CD4-positive, alpha-beta T cell treated with Interleukin-15 for 4 hours (primary cell): ENCODE measurements around the gene TCERG1L.

Experiments
- DNase-seq: peaks from one replicate; pipeline ENCODE4 v3.0.0-alpha.2; 2020; ENCODE audit warnings: low spot score

The TCERG1L gene

GRCh38 chr10:131315344-131315743 is 3.8 kb upstream of the TCERG1L start:
- no peak for DNase-seq

GRCh38 chr10:131314799-131315198 is 3.3 kb upstream of the TCERG1L start:
- DNase-seq, result no peak

DNA sequence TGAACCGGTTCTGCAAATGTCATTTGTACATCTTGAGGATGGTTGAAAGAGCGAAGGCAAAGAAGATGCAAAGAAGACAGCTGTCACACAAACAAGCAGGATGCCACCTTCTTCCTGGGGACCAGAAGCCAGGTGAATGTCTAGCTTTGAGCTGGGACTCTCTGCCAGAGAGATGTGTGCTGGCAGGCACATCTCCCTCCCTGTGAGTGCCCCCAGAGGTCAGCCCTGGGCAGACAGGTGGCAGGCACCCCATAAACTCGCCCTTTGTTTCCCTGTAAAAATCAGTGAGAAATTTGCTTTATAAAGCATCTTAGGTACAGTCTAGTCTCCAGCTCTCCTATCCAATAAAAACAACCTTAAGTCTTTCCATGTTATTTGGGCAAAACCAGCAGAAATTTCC is 2.6 kb upstream of the TCERG1L start:
- DNase-seq, result no peak

DNA sequence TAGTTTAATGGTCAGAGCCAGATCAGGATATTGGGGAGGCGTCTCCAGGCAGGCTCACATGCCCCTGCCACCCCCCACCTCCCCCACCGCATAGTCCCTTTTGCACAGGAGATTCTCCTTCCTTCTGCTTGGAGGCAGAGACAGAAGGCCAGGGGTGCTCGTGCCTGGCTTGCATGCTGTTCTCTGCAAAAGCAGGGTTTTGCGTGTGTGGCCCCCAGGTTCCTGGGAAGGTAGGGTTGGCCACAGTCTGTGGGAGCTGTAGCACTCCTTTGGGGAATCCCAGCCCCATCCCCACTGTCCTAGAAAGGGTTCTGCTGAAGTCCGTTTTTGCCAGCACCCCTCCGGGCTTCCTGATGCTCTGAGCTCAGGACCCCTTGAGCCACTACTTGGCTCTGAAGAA is 1.9 kb upstream of the TCERG1L start:
- no peak for DNase-seq

- DNase-seq, result no peak
Observed at GRCh38 chr10:131312478-131312836, 936 bp upstream of the TCERG1L start.

- no peak for DNase-seq
Observed at GRCh38 chr10:131311402-131311660, 190 bp downstream of the TCERG1L start.

DNA sequence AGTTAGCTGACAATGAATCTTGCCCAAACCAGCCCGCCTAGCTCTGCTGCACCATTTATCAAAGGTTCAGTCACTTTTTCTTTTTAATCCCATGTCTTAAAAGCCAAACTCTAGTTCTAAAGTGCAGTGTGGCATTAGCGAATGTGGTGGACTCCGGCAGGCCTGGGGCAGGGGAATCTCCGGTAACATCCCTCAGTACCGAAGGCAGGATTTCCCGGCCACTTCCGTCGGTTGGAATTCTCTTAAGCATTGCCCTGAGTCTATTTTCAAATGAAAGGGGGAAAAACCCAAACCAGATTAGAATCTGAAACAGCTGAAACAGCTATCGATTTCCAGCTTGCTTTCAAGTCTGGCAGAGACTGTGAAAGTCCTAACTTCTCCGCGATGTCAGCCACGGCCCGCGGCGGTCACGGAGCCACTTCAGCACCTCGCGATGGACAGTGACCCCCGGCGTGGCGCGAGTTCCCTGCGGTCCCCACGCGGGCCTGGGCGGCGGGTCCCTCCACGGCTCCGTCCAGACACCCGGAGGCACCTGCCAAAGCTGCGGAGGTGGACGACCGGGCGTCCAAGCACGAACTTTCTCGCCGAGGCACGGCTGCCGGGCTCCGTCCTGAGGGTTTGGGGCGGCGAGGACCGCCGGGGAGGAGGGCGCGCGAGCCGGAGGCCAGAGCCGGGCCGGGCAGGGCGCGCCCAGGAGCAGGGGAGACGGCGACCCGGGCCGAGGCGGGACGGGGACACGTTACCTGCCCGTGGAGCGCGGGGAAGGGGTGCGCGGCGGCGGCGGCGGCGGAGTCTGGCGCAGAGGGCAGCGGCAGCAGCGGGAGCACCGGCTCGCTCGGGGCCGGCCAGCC is 745 bp downstream of the TCERG1L start:
- DNase-seq, result no peak

GRCh38 chr10:131310142-131310541 is 1.4 kb downstream of the TCERG1L start:
- DNase-seq, result no peak

- no peak for DNase-seq
Observed at GRCh38 chr10:131300508-131300907, 11.0 kb downstream of the TCERG1L start.

DNA sequence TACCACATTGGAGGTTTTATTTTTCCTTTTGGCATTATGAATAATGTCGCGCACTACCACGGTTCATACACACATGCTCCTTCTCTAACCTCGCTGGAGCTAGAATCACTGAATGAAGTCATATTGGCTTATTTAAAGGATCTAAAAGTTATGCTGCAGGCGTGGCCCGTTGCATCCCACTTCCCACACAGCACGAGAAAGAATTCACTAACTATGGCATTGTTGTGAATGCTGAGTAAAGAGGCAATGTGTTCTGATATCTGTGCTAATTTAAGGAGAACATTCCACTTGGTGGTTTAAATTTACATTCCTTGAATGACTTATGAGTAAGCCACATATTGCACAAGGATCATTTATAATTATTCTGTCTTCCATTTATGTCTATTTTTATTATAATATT is 20.7 kb downstream of the TCERG1L start:
- no peak for DNase-seq

- no peak for DNase-seq
Observed at GRCh38 chr10:131288648-131289047, 22.9 kb downstream of the TCERG1L start.

- DNase-seq, result no peak
Observed at GRCh38 chr10:131282961-131283360, 28.6 kb downstream of the TCERG1L start.

DNA sequence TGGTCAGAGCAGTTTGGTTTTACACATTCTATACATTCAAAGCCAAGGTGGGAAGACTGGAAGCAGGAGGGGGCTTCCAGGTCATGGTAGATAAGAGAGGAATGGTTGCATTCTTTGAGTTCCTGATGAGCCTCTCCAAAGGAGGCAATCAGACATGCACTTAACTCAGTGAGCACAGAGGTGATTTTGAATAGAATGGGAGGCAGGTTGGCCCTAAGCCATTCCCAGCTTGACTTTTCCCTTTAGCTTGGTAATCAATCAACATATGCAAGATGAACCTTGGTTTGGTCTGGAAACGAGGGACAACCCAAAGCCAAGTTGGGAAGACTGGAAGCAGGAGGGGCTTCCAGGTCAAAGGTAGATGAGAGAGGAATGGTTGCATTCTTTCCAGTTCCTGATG is 31.4 kb downstream of the TCERG1L start:
- no peak for DNase-seq

- DNase-seq, result no peak
Observed at GRCh38 chr10:131279516-131279915, 32.0 kb downstream of the TCERG1L start.

GRCh38 chr10:131277969-131278368 is 33.6 kb downstream of the TCERG1L start:
- DNase-seq, result no peak

DNA sequence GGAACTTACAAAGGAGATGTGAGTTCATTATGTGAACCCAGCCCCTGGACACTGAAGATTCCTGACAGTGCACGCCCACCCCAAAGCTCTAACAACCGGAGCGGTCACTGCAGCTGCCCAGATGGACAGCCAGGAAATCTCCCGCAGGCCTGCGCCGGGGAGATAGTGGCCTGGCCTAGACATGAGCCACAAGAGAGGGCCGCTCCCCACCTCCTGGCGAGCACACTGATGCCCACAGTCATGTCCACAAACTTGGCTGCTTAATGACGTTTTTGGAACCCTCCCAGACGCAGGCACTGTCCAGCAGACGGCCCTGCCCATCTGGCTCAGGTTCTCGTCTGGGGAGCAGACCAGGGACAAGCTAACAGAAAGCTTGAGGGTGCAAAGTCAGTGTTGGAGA is 34.2 kb downstream of the TCERG1L start:
- no peak for DNase-seq

DNA sequence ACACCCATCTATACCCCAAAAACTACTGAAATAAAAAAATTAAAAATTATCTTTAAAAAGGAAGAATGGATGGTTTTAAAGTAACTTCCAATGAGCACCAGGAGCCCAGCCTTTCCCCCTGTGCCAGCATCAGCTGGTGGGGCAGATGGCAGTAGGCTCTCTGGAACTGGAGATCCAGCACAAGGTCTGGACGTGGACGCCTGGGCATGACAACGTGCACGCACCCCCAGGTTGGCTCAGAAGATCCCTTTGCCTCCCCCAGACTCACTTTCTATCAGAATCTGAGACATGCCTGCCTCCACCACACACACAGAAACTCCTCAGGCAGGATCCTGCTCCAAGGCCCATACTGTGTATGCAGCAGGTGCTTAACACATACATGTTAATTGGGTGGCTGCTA is 35.8 kb downstream of the TCERG1L start:
- DNase-seq, result no peak

DNA sequence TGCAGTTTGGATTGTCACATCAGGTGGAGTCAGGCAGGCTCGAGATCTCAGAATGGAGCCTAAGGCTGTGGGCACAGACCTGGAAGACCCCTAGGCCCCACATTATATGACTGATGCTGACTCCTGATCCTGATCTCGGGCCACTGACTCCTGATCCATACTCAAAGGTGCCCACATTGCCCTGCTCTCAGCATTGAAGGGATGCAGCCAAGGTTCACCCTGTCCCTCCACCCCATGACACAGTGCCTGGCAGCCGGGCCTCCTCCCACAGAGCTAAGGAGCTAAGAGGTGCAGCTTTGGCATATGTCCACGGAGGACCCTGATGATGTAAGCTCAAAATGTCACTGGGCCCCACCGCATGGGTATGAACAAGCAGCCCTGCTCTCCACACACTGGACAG is 36.6 kb downstream of the TCERG1L start:
- no peak for DNase-seq

DNA sequence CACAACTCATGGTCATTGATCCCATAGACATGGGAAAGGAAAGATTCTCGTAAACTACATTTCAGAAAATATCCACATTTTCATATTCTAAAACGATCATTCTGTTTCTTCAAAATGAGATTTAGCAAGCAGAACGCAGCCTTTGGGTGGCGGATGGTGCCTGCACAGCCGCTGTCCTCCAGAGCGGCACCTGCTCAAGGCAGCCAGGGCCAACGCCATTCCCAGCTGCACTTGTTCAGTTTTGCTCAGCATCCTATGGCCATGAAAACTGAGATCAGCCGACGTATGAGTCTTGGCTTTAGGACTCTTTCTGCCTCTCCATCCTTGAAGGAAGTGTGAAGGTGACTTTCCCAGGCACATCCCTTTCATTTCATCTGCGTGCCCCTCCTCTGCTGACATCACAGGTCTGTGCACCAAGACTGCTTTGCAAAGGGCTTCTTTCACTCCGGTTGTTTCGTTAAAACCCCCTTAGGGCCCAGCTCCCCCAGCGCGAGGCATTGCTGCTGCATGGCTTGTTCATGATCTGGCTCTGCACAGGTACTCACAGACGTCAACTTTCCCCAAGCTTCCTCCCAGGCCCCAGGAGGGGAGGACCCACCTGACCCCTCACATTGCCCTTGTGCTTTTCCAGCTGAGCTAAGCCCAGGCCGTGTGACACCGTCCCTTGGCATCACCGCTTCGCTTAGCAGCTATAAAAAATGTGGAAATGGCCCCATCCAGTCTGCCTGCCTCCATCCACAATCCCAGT is 37.2 kb downstream of the TCERG1L start:
- no peak for DNase-seq

DNA sequence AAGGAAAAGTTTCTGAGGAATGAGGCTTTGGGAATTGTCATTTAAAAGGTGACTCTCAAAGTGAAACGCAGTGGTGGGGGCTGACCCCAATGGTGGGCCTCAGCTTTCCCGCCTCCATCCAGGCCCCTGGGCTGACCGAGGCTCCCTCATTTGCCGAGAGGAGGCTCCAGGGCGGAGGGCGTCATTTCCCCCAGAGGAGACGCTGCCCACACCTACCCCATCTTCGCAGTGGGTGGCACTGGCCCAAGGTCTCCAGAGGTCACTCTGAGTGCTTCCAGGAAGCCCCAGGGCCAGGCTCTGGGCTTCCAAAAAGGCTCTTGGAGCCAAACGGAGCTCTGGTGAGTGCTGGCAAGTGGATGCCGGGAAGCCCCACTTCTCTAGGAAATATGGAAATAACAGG is 38.0 kb downstream of the TCERG1L start:
- DNase-seq, result no peak

DNA sequence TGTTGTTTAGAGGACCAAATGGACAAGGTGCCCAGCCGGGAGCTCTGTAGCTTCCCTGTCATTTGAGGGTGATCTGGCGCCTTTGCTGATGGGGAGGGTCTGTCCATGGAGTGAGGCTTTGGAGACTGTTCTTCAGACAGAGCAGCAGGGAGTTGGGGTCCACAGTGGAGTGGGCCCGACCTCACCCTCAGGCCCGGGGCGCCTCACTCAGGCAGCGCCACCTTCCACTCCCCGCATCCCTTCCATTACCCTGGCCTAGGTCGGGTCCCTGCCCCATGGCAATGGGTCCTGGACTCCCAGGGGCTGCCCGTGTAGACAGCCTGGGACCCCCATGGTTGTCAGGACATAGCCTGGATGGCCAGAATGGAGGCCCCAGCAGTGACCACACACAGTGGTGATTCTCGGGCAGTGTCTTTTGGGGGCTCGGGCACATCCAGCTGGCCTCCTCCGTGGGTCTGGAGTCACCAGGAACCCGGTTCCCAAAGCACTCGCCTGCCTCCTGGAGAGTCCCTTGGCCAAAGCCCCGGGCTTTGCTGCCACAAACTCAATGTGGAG is 38.5 kb downstream of the TCERG1L start:
- no peak for DNase-seq

GRCh38 chr10:131271966-131272365 is 39.6 kb downstream of the TCERG1L start:
- no peak for DNase-seq

DNA sequence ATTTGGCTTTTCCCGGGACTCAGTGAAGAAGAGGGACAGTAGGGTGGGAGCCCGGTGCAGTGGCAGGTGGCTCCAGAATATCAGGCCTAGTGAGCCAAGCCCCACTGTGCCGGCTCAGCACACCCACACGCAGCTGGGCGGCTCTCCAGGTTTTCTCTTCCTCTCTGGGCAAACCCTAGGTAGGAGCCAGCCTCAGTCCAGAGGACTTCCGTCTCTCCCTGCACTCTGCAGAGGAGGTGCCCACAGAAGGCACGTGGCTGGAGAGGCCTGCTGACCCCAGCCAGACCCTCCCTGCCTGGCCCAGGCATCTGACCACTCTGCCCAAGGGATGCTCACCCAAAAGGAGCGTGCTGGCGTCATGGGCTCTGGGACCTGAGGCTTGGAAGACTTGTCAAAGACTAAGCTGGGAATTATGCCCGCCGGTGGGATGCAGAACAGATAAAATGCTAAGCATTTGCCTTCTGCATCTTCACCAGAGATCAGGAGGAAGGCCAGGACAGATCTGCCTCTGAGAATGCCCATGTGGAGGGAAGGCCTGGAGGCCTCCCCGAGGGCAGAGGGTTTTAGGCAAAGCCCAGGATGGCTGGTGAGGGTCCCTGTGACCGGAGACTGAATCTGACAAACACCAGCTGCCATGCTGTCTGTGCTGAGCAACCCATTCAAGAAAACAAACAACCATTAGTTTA is 40.2 kb downstream of the TCERG1L start:
- DNase-seq, result no peak
